ENCODE results near the gene RPL4.
"Not testable (repeated sequence)": the region's sequence is repeated elsewhere in the genome, so short reads cannot be mapped to it uniquely, and the experiment has no call there.

Gene RPL4

GRCh38 chr15:66489179-66489791 lies 15.4 kb downstream of the RPL4 start:
- no peak for DNase-seq (ENCODE audit: low read depth)

GRCh38 chr15:66488525-66488924 lies 16.1 kb downstream of the RPL4 start:
- DNase-seq (ENCODE audit: low read depth): no peak

GRCh38 chr15:66486887-66487286 lies 17.8 kb downstream of the RPL4 start:
- DNase-seq (ENCODE audit: low read depth): no peak

- no peak for DNase-seq (ENCODE audit: low read depth)
Measured at GRCh38 chr15:66484539-66485112, 20.0 kb downstream of the RPL4 start.

- DNase-seq (ENCODE audit: low read depth): no peak
Measured at GRCh38 chr15:66483131-66483566, 21.5 kb downstream of the RPL4 start.

- no peak for DNase-seq (ENCODE audit: low read depth)
Measured at GRCh38 chr15:66482539-66482938, 22.1 kb downstream of the RPL4 start.

- DNase-seq (ENCODE audit: low read depth): no peak
Measured at GRCh38 chr15:66481107-66481856, 23.4 kb downstream of the RPL4 start.

- DNase-seq (ENCODE audit: low read depth): no peak
Measured at GRCh38 chr15:66480267-66480666, 24.4 kb downstream of the RPL4 start.

- DNase-seq (ENCODE audit: low read depth): no peak
Measured at GRCh38 chr15:66477011-66477410, 27.6 kb downstream of the RPL4 start.

- no peak for DNase-seq (ENCODE audit: low read depth)
Measured at GRCh38 chr15:66476535-66476934, 28.1 kb downstream of the RPL4 start.

- DNase-seq (ENCODE audit: low read depth): no peak
Measured at GRCh38 chr15:66474963-66475362, 29.7 kb downstream of the RPL4 start.

GRCh38 chr15:66474135-66474534 lies 30.5 kb downstream of the RPL4 start:
- no peak for DNase-seq (ENCODE audit: low read depth)

GRCh38 chr15:66472176-66472999 lies 32.3 kb downstream of the RPL4 start:
- DNase-seq (ENCODE audit: low read depth): no peak

GRCh38 chr15:66470825-66471224 lies 33.8 kb downstream of the RPL4 start:
- DNase-seq (ENCODE audit: low read depth): not testable (repeated sequence)

- not testable (repeated sequence) for DNase-seq (ENCODE audit: low read depth)
Measured at GRCh38 chr15:66467162-66468040, 37.3 kb downstream of the RPL4 start.

- DNase-seq (ENCODE audit: low read depth): not testable (repeated sequence)
Measured at GRCh38 chr15:66465294-66465693, 39.4 kb downstream of the RPL4 start.

- no peak for DNase-seq (ENCODE audit: low read depth)
Measured at GRCh38 chr15:66462627-66463026, 42.0 kb downstream of the RPL4 start.

GRCh38 chr15:66461917-66462316 lies 42.7 kb downstream of the RPL4 start:
- no peak for DNase-seq (ENCODE audit: low read depth)

- DNase-seq (ENCODE audit: low read depth): not testable (repeated sequence)
Measured at GRCh38 chr15:66461294-66461693, 43.4 kb downstream of the RPL4 start.

- DNase-seq (ENCODE audit: low read depth): no peak
Measured at GRCh38 chr15:66459818-66460615, 44.6 kb downstream of the RPL4 start.

GRCh38 chr15:66456211-66456610 lies 48.4 kb downstream of the RPL4 start:
- DNase-seq (ENCODE audit: low read depth): no peak

Data from stimulated activated CD4-positive, alpha-beta T cell treated with anti-CD3 and anti-CD28 coated beads, Interleukin-2, amount 100 ng/mL, for 4 hours (primary cell).